GM19468 (cell line): ENCODE measurements around the gene MAPK1.

Experiments
- ATAC-seq: cut with Tn5 transposase; IDR thresholded peaks from one replicate; pipeline ENCODE4 v1.9.1; 2021; ENCODE audit warnings: mild to moderate bottlenecking, moderate library complexity, moderate number of reproducible peaks; ENCODE audit not compliant: unreplicated experiment; ENCODE audit errors: extremely low read depth

The MAPK1 gene

GRCh38 chr22:21711851-21712250, 155.6 kb downstream of the MAPK1 start:
- no peak for ATAC-seq

- no peak for ATAC-seq
These were observed 157.3 kb downstream of the MAPK1 start for GRCh38 chr22:21710156-21710555.

GRCh38 chr22:21709688-21710087, 157.8 kb downstream of the MAPK1 start:
- ATAC-seq = no peak

GRCh38 chr22:21708960-21709359, 158.5 kb downstream of the MAPK1 start:
- ATAC-seq = no peak

GRCh38 chr22:21707677-21708076, 159.8 kb downstream of the MAPK1 start:
- no peak for ATAC-seq
